ENCODE measurements around the gene ZNF207.
"Not testable (repeated sequence)": the region's sequence is repeated elsewhere in the genome, so short reads cannot be mapped to it uniquely, and the experiment has no call there.

ZNF207 gene

DNA sequence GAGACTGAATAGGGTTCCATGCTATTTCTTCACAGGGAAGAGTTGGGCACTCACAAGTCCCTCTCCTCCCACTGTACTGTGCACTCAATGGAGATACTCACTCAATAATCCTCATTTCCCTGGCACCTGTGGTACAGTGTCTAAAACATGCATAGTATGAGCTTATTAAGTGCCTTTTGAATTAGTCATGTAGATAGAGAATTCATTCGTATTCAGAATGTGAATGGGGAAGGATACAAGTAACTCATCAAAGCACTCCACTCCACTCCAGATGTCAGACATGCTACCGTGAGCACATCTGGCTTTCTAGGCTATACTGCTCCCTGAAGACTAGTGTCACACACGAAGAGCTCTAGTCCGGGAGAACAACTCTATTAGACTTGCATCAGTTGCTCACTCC is 14.3 kb upstream of the ZNF207 start:
- DNase-seq: peak; percentile 19

DNA sequence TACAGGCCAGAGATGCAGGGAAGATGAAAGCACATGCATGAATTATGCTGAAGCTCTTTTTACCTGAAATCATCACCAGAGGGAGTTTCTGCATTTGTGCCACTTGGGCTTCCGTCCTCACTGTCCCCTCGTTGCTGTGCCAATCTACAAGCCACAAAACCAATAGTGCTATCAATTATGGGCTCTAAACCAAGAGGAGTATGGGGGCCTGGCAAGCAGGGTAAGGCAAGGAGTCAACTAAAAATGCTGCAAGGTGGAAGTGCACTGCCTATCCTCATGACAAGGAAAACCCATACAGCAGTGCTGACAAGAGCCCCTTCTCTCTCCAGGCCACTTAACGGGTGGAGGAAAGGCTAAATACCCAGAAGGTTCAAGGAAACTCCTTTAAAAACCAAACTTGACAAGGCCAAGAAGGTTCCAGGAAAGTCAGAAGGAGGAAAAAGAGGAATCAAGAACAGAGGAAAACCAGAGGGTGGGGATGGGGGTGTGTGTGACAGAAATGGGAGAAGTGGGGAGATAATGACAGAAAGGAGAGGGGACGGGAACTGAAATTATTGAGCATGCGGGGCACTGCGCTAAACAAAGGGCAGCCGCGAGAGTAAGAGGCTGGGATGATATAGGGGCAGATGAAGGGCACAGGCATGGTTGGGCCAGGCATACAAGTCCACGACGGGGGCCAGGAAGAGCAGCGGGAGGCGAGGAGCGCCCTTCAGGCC is 8.7 kb upstream of the ZNF207 start:
- DNase-seq: no peak

DNA sequence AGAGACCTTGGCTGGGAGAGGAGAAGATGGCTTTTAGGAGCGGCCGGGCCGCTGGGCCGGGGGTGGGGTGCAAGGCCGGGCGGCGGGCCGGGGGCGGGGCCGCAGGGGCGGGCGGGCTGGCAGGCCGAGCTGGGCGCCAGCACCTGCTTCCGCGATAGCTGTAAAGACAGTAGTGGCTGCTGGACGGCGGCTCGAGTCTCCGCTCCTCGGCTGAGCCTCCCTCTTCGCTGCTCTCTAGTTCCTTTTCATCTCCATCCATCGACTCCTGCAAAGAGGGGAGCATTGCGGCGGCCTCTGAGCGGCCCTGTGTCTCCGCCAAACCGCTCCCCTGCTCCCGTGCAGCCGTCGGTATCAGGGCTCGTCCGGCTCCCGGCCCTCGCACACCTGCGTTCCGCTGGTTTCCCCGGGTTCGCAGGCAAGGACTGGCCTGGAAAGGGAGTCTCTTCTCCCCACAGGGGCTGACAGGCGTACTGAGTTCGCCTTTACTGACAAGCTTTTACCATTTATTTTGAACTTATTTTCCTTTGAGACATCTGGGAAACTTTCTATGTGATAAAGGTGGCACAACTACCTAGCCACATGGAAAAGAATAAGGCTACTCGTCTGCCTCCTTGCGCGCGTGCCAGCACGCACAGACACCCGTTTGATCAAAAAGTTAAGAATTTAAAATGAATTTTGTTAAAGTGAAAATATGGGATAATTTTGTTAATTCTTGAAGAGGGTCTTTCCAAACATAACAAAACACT is 7.9 kb upstream of the ZNF207 start, which contains the start of gene C17orf75:
C17orf75 (minus strand) TSS at position 317 of the 746 bp plus-strand sequence; CDS start at position 283, 34 bp downstream.
- DNase-seq: peak; percentile 91

DNA sequence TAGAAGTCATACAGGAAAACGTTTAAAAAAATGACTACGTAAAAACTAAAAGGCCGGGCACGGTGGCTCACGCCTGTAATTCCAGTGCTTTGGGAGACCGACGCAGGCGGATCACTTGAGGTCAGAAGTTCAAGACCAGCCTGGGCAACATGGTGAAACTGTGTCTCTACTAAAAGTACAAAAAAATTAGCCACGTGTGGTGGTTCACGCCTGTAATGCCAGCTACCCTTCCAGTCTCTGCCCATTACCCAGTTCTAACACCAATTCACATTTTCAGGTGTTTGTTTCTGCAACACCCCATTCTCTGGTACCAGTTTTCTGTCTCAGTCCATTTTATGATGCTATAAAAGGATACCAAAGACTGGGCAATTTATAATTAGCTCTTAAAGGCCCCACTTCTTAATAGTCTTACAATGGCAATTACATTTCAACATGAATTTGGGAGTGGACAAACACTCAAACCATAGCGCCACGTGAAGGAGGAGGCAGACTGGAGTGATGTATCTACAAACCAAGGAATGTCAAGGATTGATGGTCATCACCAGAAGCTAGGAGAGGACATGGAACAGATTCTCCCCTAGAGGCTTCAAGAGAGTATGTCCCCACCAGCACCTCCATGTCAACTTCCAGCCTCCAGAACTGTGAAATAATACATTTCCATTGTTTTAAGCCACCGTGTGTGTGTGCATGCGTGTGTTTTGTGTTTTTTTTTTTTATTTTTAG is 7.2 kb upstream of the ZNF207 start:
- peak; percentile 40 for DNase-seq

DNA sequence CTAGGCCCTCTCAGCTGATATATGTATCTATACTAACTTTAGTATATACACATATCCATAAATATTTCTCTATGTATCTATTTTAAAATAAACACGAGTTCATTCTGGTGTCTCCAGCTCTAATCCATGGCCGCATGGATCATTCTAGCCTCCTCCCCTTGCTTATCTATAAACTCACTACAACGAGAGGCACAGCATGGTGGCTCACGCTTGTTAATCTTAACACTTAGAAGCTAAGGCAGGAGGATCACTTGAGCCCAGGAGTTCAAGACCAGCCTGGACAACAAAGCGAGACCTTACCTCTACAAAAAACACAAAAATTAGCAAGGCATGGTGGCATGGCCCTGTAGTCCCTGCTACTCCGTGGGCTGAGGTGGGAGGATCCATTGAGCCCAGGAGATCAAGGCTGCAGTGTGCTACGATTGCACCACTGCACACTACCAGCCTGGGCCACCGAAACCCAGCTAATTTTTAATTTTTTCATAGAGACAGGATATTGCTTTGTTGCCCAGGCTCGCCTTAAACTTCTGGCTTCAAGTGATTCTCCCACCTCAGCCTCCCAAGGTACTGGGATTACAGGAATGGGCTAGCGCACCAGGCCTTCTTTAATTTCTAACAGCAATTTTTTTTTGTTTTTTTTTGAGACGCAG is 3.9 kb upstream of the ZNF207 start:
- no peak for DNase-seq

DNA sequence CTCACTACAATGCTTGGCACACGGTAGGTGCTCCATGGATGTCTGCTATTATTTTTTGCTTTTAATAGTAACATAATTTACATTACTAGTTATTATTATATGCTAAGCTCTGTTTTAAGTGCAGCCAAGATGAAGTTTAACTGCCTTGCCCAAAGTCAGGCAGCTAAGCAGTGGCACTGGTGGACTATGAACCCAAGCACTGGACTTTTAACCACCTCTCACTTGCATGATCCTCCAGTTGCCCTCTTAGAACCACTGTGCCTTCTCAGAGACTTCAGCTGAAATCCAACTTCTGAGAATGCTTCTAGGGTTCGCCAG is 1.5 kb upstream of the ZNF207 start:
- no peak for DNase-seq

DNA sequence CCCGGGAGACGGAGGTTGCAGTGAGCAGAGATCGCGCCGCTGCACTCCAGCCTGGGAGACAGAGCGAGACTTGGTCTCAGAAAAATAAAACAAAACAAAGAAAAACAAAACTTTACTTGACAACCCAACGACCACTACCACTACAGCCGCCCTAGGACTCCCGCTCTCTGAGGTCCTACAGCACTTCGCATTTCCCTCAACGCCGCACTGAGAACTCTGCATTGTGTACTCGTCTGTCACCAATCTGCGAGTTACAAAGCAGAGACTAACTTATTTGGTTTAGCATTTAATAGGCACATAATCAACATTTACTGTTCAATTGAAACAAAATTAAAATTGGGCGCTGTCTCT is 479 bp upstream of the ZNF207 start:
- no peak for DNase-seq

DNA sequence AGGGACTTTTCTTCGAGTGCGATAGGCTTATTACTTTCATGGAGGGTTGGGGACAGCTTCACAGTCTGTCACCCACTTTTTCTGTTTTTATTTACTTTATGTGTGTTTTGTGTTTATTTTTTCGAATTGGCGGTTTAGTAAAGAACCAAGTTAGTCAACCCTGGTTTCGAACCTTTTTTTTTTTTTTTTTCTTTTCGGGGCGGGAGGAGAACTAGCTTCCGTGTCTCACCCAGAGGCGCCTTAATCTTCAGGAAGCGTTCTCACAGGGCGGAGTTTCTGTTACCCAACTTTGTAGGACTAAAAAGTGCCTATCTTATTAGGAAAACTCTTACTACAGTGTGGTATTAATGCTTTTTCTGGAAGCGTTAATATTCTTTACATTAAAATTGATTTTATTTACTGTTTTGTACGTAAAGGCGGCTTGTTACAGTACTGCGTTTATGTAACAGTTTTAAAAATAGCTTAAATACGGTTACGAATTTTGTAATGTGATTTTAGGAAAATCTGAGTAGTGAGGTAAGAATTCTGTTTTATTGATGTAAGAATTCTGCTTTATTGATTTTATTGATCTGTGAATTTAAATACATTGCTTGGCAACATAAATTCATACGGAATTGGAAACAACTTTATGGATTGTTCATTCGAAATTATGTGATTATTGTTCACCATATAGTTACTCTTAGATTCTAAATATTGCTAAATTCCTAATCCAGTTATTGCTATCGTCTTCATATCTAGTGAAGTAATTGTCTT is 885 bp downstream of the ZNF207 start:
- DNase-seq: no peak

DNA sequence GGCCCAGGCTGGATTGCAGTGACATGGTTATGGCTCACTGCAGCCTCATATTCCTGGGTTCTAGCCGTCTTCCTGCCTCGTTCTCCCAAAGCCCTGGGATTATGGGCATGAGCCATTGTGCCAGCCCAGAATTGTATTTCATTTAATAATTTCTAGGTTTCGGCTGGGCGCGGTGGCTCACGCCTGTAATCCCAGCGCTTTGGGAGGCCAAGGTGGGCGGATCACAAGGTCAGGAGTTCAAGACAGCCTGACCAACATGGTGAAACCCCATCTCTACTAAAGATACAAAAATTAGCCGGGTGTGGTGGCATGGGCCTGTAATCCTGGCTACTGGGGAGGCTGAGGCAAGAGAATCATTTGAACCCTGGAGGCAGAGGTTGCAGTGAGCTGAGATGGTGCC is 2.8 kb downstream of the ZNF207 start:
- not testable (repeated sequence) for DNase-seq

DNA sequence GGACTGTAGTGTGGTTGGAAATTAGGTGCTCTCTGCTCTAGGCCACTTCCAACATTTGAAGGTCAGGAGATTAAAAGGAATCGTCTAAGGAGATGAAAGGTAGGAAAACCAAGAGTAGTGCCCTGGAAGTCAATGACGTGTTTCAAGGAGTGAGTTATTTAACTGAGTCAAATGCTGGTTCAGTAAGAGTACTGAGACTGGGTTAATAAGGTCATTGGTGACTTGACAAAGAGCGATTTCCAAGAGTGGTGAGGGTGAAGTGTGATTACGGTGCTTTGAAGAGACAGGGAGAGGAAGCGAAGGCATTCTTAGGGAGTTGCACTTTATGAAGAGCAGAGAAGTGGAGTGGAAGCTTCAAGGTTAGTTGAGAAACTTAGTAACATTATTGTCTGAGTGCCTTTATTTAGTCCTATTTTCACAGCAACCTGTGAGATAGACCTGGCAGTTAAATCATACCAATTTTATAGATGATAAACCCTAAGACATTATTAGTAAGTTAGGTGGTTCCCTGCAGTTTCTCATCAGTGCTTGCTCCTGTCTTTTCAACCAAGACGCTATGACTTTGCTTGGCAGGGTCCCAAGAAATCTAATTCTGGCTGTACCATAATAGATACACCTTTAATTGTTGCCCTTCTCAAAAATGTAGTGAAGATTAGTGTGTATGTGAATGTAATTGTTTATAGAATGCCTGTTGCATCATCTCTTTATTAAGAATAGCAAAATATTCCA is 5.9 kb downstream of the ZNF207 start:
- no peak for DNase-seq

DNA sequence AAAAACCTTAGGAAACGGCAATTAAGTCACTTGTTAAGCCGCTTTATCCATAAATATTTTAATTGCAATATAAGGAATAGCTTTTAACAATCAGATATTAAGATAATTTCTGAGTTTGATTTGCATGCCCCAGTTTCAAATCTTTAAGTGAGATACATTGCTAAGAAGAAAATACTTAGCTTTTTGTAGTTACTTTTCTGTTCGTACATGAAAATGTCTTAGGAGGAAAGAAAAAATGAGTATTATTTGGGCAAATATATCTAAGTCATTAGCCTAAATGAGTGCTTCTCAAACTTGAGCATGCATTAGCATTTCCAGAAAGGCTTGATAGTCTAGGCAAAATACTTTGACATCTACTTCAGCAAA is 6.4 kb downstream of the ZNF207 start:
- no peak for DNase-seq

DNA sequence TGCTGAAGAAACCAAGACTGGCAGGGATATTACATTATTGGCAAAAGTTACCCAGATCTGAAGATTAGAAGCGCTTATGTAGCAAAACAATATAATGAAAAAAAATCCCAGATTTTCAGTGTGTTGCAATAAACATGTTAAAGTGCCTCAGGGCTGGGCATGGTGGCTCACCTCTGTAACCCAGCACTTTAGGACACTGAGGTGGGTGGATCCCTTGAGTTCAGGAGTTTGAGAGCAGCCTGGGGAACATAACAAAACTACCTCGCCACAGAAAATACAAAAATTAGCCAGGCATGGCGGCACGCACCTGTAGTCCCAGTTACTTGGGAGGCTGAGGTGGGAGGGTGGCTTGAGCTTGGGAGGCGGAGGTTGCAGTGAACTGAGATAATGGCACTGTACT is 6.8 kb downstream of the ZNF207 start:
- no peak for DNase-seq

DNA sequence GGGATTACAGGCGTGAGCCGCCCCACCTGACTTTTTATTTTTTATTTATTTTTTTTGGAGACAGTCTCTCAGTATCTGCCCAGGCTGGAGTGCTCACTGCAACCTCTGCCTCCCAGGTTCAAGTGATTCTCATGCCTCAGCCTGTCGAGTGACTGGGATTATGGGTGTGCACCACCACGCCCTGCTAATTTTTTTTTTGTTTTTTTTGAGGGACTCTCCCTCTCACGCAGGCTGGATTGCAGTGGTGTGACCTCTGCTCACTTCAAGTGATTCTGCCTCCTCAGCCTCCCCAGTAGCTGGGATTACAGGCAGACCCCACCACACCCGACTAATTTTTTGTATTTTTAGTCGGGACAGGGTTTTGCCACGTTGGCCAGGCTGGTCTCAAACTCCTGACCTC is 7.7 kb downstream of the ZNF207 start:
- no peak for DNase-seq

DNA sequence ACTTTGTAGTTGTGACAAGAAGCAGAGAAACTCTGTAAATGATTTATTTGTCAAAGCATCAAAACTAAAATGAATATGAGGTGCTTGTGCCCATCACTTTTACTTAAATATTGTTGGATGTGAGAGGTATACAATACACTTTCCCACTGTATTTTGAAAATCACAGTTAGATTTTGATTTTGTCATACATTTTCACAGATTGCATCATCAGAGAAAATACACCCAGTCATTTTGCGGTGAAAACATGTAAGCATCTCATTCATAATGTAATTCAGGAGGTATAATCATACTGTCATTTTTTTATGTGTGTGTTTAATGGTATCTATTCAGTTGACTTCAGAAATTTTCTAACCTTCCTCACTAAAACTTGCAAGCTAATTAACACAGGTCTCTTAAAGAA is 11.3 kb downstream of the ZNF207 start:
- no peak for DNase-seq

DNA sequence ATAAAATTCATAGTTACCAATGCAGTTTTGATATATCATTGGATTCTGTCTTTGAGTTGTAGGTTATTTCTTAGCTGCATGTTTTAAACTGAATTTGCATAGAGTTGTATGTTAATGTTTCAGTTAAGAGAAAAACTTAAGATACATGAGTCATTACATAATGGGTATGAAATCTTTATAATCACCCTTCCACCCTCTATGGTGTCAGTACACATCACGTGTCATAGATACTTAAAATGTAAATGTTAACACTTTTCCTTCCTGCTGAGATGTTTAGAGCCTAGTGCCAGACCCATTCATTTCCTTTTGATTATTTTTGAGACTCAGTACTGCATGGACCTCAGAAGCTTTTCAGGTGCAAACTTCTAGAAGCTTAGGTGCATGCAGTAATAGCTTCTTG is 20.5 kb downstream of the ZNF207 start:
- no peak for DNase-seq

DNA sequence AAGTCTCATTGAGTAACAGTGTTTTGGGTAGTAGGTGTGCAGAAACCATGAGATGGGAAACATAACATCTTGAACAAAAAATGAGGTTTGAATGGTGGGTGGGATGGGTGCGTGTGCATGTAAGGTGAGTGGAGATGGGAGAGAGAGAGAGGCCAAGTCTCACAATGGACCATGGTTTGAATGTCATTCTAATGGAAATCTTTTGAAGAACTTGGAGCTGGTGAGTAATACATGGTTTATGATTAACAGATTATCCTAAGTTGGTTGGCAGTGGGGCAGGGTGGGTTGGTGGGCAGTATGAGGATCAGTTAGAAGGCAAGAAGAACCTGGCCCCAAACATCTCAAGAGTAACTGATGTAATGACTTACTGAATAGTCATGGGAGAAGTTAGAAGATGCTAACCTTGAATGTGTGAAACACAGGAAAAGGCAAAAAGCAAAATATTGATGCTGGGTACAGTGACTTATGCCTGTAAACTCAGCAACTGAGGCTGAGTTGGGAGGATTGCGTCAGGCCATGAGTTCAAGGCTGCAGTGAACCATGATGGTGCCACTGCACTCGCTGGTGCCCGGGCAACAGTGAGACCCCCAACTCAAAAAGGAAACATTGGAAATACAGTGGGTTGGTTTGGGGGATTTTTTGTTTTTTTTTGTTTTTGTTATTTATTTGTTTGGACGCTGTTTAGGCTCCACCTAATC is 32.7 kb downstream of the ZNF207 start:
- no peak for DNase-seq

DNA sequence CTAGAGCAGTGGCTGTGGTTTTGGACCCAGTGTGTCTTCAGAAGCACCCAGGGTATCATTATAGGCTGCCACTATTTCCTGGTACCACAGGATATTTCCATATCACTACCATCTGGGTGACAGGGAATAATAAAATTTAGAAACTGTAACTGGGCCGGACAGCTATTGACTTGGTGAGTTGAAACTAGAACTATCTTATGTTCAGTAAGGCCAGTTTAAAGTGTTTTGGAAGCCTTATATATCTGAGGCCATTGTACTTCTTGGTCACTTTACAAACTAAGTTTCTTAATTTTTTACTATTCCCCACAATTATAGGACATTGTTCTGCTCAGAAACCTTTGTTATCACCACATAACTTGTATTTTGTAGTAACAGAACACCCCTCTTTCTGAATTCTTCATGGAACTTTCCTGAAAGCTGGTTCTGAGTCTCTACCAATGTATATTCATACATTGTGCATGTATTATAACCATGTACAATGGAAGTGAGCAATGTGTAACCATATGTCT is 34.0 kb downstream of the ZNF207 start:
- no peak for DNase-seq

DNA sequence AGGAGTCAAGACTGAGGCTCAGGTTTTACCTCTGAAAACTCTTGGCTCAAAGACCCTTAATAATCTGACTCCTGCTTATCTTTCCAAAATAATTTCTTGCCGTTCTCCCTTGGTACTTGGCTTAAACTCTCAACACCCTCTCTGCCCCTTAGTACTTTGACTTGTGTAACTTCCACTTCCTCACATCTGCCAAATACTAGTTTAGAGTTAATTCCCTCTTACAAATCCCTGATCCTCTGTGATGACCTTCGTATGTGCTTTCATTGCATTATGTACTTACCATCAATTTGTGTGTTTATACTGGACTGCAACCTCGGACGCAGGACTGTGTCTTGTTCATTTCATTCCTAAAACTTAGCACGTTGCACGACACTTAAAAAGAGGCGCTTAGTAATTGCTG is 35.2 kb downstream of the ZNF207 start:
- DNase-seq: no peak

DNA sequence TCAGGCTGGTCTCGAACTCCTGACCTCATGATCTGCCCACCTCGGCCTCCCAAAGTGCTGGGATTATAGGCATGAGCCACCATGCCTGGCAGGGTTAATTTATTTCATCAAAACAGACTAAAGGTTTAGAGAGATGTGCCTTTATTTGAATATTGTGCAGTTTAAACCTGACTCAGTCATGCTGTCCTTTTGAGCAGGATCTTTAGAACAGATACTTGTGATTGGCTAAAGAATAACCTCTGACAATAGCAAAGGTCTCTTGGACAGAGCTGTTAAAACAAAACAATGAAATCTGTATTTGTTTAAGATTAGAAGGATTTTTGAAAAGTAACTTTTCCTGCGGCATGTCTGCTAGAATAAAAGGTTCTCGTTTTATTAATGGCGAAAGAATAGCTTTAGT is 36.0 kb downstream of the ZNF207 start:
- DNase-seq: no peak

DNA sequence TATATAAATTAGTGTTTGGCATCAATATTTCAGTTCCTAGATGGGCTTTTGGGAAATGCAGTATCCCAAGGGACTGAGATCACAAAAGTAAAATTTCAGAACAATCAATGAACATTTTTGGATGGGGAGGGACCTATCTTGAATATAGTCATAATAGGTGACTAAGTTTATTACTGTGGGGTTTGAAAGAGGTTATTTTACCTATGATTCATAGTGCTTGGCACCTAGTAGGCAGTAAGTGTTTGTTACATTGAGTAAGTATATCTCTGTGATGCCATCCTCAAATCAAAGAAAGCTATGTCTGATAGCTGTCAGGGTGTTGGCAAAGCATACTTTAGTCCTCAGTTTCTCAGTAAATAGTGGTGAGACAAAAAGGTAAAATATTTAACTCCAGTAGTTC is 36.9 kb downstream of the ZNF207 start:
- no peak for DNase-seq

DNA sequence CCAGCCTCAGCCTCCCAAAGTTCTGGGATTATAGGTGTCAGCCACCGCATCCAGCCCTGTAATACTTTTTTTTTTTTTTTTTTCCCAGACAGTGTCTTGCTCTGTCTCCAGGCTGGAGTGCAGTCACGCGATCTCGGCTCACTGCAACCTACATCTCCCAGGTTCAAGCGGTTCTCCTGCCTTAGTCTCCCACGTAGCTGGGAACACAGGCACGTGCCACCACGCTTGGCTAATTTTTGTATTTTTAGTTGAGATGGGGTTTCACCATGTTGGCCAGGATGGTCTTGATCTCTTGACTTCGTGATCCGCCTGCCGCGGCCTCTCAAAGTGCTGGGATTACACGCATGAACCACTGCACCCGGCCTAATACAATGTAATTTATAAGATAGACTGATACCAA is 38.2 kb downstream of the ZNF207 start:
- not testable (repeated sequence) for DNase-seq
